Measurements from ENCODE around the gene GGTLC2. TPM values are rescaled to one million over a fixed set of nuclear protein-coding genes. Genes with fewer than 3 reads are reported as not detected.

GGTLC2 gene
- total RNA-seq, 6 experiments from 2014 or later: not detected

GRCh38 chr22:22670076-22670795, 25.8 kb downstream of the GGTLC2 start:
- H3K27ac Mint-ChIP-seq: no peak overlapping the region
- TF ChIP-seq CTCF (IDR thresholded peaks at IDR 0.05): no peak
- peaks cover 15% of the 10 kb centered on the region for H3K27me3 Mint-ChIP-seq (ENCODE audit: insufficient read depth)
- H3K4me1 Mint-ChIP-seq (ENCODE audit: low read depth): no peaks in the 10 kb centered on the region
- peaks cover 10% of the 10 kb centered on the region; the same call in 1 of the 2 replicates for H3K9me3 Mint-ChIP-seq
- H3K4me3 Mint-ChIP-seq: no peak overlapping the region
- no peak for DNase-seq
- no peaks in the 10 kb centered on the region for H3K36me3 Mint-ChIP-seq (ENCODE audit: low read depth)

- no peaks in the 10 kb centered on the region for H3K36me3 Mint-ChIP-seq (ENCODE audit: low read depth)
Measured at GRCh38 chr22:22671506-22671905, 27.1 kb downstream of the GGTLC2 start.

GRCh38 chr22:22673099-22673498, 28.7 kb downstream of the GGTLC2 start:
- Mint-ChIP-seq H3K4me3 (no peak overlapping the region), H3K4me1 (ENCODE audit: low read depth) (no peaks in the 10 kb centered on the region), H3K9me3 (peaks cover 10% of the 10 kb centered on the region; the same call in 1 of the 2 replicates), H3K27me3 (ENCODE audit: insufficient read depth) (peaks cover 8% of the 10 kb centered on the region), H3K36me3 (ENCODE audit: low read depth) (no peaks in the 10 kb centered on the region), H3K27ac (no peak overlapping the region)
- no peak for DNase-seq
- TF ChIP-seq CTCF (IDR thresholded peaks at IDR 0.05): no peak

More at GRCh38 chr22:22671506-22671905, 27.1 kb downstream of the GGTLC2 start:
- TF ChIP-seq CTCF (IDR thresholded peaks at IDR 0.05): no peak
- H3K27me3 Mint-ChIP-seq (ENCODE audit: insufficient read depth): peaks cover 8% of the 10 kb centered on the region
- H3K4me3 Mint-ChIP-seq: no peak overlapping the region
- DNase-seq: no peak
- H3K9me3 Mint-ChIP-seq: peaks cover 10% of the 10 kb centered on the region; the same call in 1 of the 2 replicates
- no peaks in the 10 kb centered on the region for H3K4me1 Mint-ChIP-seq (ENCODE audit: low read depth)
- H3K27ac Mint-ChIP-seq: no peak overlapping the region

- Mint-ChIP-seq H3K27me3 (ENCODE audit: insufficient read depth) (peaks cover 8% of the 10 kb centered on the region), H3K4me3 (no peak overlapping the region)
- TF ChIP-seq CTCF (IDR thresholded peaks at IDR 0.05): no peak
Measured at GRCh38 chr22:22673628-22674027, 29.2 kb downstream of the GGTLC2 start.

GRCh38 chr22:22674467-22674866, 30.1 kb downstream of the GGTLC2 start:
- peaks cover 8% of the 10 kb centered on the region for H3K27me3 Mint-ChIP-seq (ENCODE audit: insufficient read depth)
- no peaks in the 10 kb centered on the region for H3K4me1 Mint-ChIP-seq (ENCODE audit: low read depth)
- no peak overlapping the region for H3K27ac Mint-ChIP-seq
- DNase-seq: no peak
- H3K4me3 Mint-ChIP-seq: no peak overlapping the region
- no peak for TF ChIP-seq CTCF (IDR thresholded peaks at IDR 0.05)
- H3K9me3 Mint-ChIP-seq: peaks cover 9% of the 10 kb centered on the region; the same call in 1 of the 2 replicates
- no peaks in the 10 kb centered on the region for H3K36me3 Mint-ChIP-seq (ENCODE audit: low read depth)

More at GRCh38 chr22:22673628-22674027, 29.2 kb downstream of the GGTLC2 start:
- no peak overlapping the region for H3K27ac Mint-ChIP-seq
- no peak for DNase-seq
- H3K4me1 Mint-ChIP-seq (ENCODE audit: low read depth): no peaks in the 10 kb centered on the region
- no peaks in the 10 kb centered on the region for H3K36me3 Mint-ChIP-seq (ENCODE audit: low read depth)
- H3K9me3 Mint-ChIP-seq: peaks cover 10% of the 10 kb centered on the region; the same call in 1 of the 2 replicates
